Suprapubic skin (tissue), 4 donors: ENCODE data around the gene VPS8. TPM values are rescaled to one million over a fixed set of nuclear protein-coding genes. Genes with fewer than 3 reads are reported as not detected.

ENCODE experiments used
- DNase-seq, 2 donors: peaks; one replicate each; pipeline ENCODE4 v3.0.0-alpha.2; 2019; ENCODE audit warnings: low spot score in 2 of 2
- H3K27ac ChIP-seq: fragments of 200-600 bp; sonication (generic); one replicate; pipeline ENCODE4 v1.5.1; 2019
- H3K27me3 ChIP-seq: fragments of 200-600 bp; sonication (generic); one replicate; pipeline ENCODE4 v1.5.1; 2019
- H3K36me3 ChIP-seq: fragments of 200-600 bp; sonication (generic); one replicate; pipeline ENCODE4 v1.5.1; 2019
- H3K4me1 ChIP-seq: fragments of 200-600 bp; sonication (generic); one replicate; pipeline ENCODE4 v1.5.1; 2019
- H3K4me3 ChIP-seq: fragments of 200-600 bp; sonication (generic); one replicate; pipeline ENCODE4 v1.5.1; 2019; ENCODE audit warnings: mild to moderate bottlenecking
- H3K9me3 ChIP-seq: fragments of 200-600 bp; sonication (generic); one replicate; pipeline ENCODE4 v1.5.1; 2019
- CTCF ChIP-seq, 2 donors: fragments of 200-600 bp in 1 of 2; fragments of 450-650 bp in 1 of 2; sonication (generic) in 1 of 2; IDR thresholded peaks; one replicate each; pipeline ENCODE4 v1.5.1; 2016 to 2019; ENCODE audit warnings: antibody characterized with exemption in 2 of 2, mild to moderate bottlenecking in 1 of 2, moderate library complexity in 1 of 2
- EP300 ChIP-seq: sonication (generic); formaldehyde crosslinking; IDR thresholded peaks from one replicate; pipeline ENCODE4 v1.6.1; 2017; ENCODE audit warnings: antibody characterized with exemption
- POLR2A ChIP-seq, 2 donors: fragments of 450-650 bp; IDR thresholded peaks; one replicate each; pipeline ENCODE4 v1.6.1; 2017; ENCODE audit warnings: antibody characterized with exemption in 2 of 2, mild to moderate bottlenecking in 2 of 2, moderate library complexity in 2 of 2
- POLR2AphosphoS5 ChIP-seq, 3 donors: sonication (generic); formaldehyde crosslinking; IDR thresholded peaks; one replicate each; pipeline ENCODE4 v1.6.1; 2017; ENCODE audit warnings: antibody characterized with exemption in 3 of 3
- WGBS: methylation state at CpG from one replicate; pipeline ENCODE4 v1.1.5; 2018; 5-methylcytosine and 5-hydroxymethylcytosine counted together
- total RNA-seq, 4 donors: library from RNA; depleted of rRNA; stranded (reverse); fragments of >200 nt; gene quantifications; one replicate each; pipeline ENCODE4 v1.1.0, GENCODE V29; 2016

The VPS8 gene
- total RNA-seq, 4 donors from 2014 or later = 36.1 to 93.8 (median 57.2) TPM

- Histone ChIP-seq H3K4me1 (peaks cover 15% of the 10 kb centered on the region), H3K4me3 (no peak overlapping the region), H3K27me3 (peaks cover 2% of the 10 kb centered on the region), H3K27ac (no peak overlapping the region), H3K9me3 (no peaks in the 10 kb centered on the region), H3K36me3 (no peaks in the 10 kb centered on the region)
- WGBS = 62% methylated on average over 13 of the region's 13 CpGs
- DNase-seq = no peak
- TF ChIP-seq POLR2AphosphoS5 (IDR thresholded peaks at IDR 0.05) (no peak), EP300 (no peak), CTCF (IDR thresholded peaks at IDR 0.05) (no peak), POLR2A (IDR thresholded peaks at IDR 0.05) (no peak)
These were observed 27.1 kb upstream of the VPS8 start for GRCh38 chr3:184784731-184785500.

- no peak overlapping the region for H3K4me3 ChIP-seq
- H3K36me3 ChIP-seq = no peaks in the 10 kb centered on the region
- no peaks in the 10 kb centered on the region for H3K9me3 ChIP-seq
- no peak for DNase-seq
- H3K27ac ChIP-seq = no peak overlapping the region
- WGBS = 55% methylated on average over 12 of the region's 12 CpGs
- H3K4me1 ChIP-seq = peaks cover 15% of the 10 kb centered on the region
- no peaks in the 10 kb centered on the region for H3K27me3 ChIP-seq
- TF ChIP-seq CTCF (IDR thresholded peaks at IDR 0.05) = no peak
- no peak for TF ChIP-seq POLR2A (IDR thresholded peaks at IDR 0.05)
- no peak for TF ChIP-seq EP300
- TF ChIP-seq POLR2AphosphoS5 (IDR thresholded peaks at IDR 0.05) = no peak
These were observed 26.1 kb upstream of the VPS8 start for GRCh38 chr3:184785890-184786279.

GRCh38 chr3:184786280-184786941 is 25.6 kb upstream of the VPS8 start:
- 14% methylated on average over 10 of the region's 10 CpGs for WGBS
- Histone ChIP-seq H3K36me3 (no peaks in the 10 kb centered on the region), H3K4me1 (peaks cover 15% of the 10 kb centered on the region), H3K27ac (no peak overlapping the region), H3K27me3 (no peaks in the 10 kb centered on the region), H3K9me3 (no peaks in the 10 kb centered on the region), H3K4me3 (no peak overlapping the region)
- no peak for DNase-seq
- TF ChIP-seq CTCF (IDR thresholded peaks at IDR 0.05) (no peak), POLR2AphosphoS5 (IDR thresholded peaks at IDR 0.05) (no peak), EP300 (no peak), POLR2A (IDR thresholded peaks at IDR 0.05) (no peak)

GRCh38 chr3:184788751-184789150 is 23.2 kb upstream of the VPS8 start:
- Histone ChIP-seq H3K27me3 (no peaks in the 10 kb centered on the region), H3K4me3 (no peak overlapping the region), H3K9me3 (no peaks in the 10 kb centered on the region), H3K4me1 (peaks cover 15% of the 10 kb centered on the region), H3K36me3 (no peaks in the 10 kb centered on the region), H3K27ac (no peak overlapping the region)
- no peak for DNase-seq
- no peak for TF ChIP-seq POLR2AphosphoS5 (IDR thresholded peaks at IDR 0.05)
- no peak for TF ChIP-seq POLR2A (IDR thresholded peaks at IDR 0.05)
- no peak for TF ChIP-seq EP300
- TF ChIP-seq CTCF (IDR thresholded peaks at IDR 0.05) = no peak
- 34% methylated on average over 4 of the region's 4 CpGs for WGBS

GRCh38 chr3:184789314-184789998 is 22.5 kb upstream of the VPS8 start:
- no peak overlapping the region for H3K4me3 ChIP-seq
- no peaks in the 10 kb centered on the region for H3K9me3 ChIP-seq
- no peaks in the 10 kb centered on the region for H3K36me3 ChIP-seq
- no peak for TF ChIP-seq EP300
- TF ChIP-seq POLR2A (IDR thresholded peaks at IDR 0.05) = no peak
- TF ChIP-seq POLR2AphosphoS5 (IDR thresholded peaks at IDR 0.05) = no peak
- no peak for TF ChIP-seq CTCF (IDR thresholded peaks at IDR 0.05)
- peaks cover 15% of the 10 kb centered on the region for H3K4me1 ChIP-seq
- no peak for DNase-seq
- WGBS = 79% methylated on average over 5 of the region's 5 CpGs
- no peaks in the 10 kb centered on the region for H3K27me3 ChIP-seq
- no peak overlapping the region for H3K27ac ChIP-seq
